Smooth muscle cell (in vitro differentiated cells): ENCODE results near the gene APOA4. TPM values are rescaled to one million over a fixed set of nuclear protein-coding genes. Genes with fewer than 3 reads are reported as not detected.

ENCODE experiments used
- DNase-seq: peaks from one replicate; lab custom pipeline; 2025; ENCODE audit not compliant: unreplicated experiment; lab: John Stamatoyannopoulos, UW
- H2AFZ ChIP-seq: fragments of 200-600 bp; sonication (generic); 2 replicates; pipeline ENCODE4 v1.6.0; 2016; ENCODE audit warnings: antibody characterized with exemption, low read depth, mild to moderate bottlenecking
- H3F3A ChIP-seq: fragments of 200-600 bp; sonication (generic); 2 replicates; pipeline ENCODE4 v1.6.0; 2017; ENCODE audit warnings: antibody characterized with exemption, low read depth
- H3K27ac ChIP-seq: fragments of 200-600 bp; sonication (generic); 2 replicates; pipeline ENCODE4 v1.5.1; 2016; ENCODE audit warnings: low read depth, mild to moderate bottlenecking
- H3K27me3 ChIP-seq: fragments of 200-600 bp; sonication (generic); 2 replicates; pipeline ENCODE4 v1.6.1; 2016; ENCODE audit warnings: low read depth, mild to moderate bottlenecking
- H3K36me3 ChIP-seq: fragments of 200-600 bp; sonication (generic); 2 replicates; pipeline ENCODE4 v1.5.1; 2016; ENCODE audit warnings: low read depth
- H3K4me1 ChIP-seq: fragments of 200-600 bp; sonication (generic); 2 replicates; pipeline ENCODE4 v1.5.1; 2016; ENCODE audit warnings: low read depth
- H3K4me2 ChIP-seq: fragments of 200-600 bp; sonication (generic); 2 replicates; pipeline ENCODE4 v1.6.0; 2016; ENCODE audit warnings: mild to moderate bottlenecking
- H3K4me3 ChIP-seq: fragments of 200-600 bp; sonication (generic); 2 replicates; pipeline ENCODE4 v1.5.1; 2016; ENCODE audit warnings: mild to moderate bottlenecking
- H3K79me2 ChIP-seq: fragments of 200-600 bp; sonication (generic); 2 replicates; pipeline ENCODE4 v1.6.0; 2016; ENCODE audit warnings: low read depth, mild to moderate bottlenecking
- H3K9ac ChIP-seq: fragments of 200-600 bp; sonication (generic); 2 replicates; pipeline ENCODE4 v1.6.0; 2016; ENCODE audit warnings: low read depth
- H3K9me3 ChIP-seq: fragments of 200-600 bp; sonication (generic); replicated peaks from 2 replicates; pipeline ENCODE4 v1.5.1; 2016; ENCODE audit warnings: low read depth
- H4K20me1 ChIP-seq: fragments of 200-600 bp; sonication (generic); 2 replicates; pipeline ENCODE4 v1.6.0; 2016; ENCODE audit warnings: low read depth
- CTCF ChIP-seq: fragments of 200-600 bp; sonication (generic); IDR thresholded peaks from 2 replicates; pipeline ENCODE4 v1.5.1; 2017; ENCODE audit warnings: borderline replicate concordance, mild to moderate bottlenecking, antibody characterized with exemption; ENCODE audit not compliant: insufficient read depth, poor library complexity, severe bottlenecking
- WGBS: methylation state at CpG from one replicate; pipeline ENCODE4 v1.1.7; 2016; ENCODE audit warnings: low lambda C conversion rate; 5-methylcytosine and 5-hydroxymethylcytosine counted together
- polyA plus RNA-seq: library from polyadenylated mRNA; unstranded; fragments of >200 nt; fragmentation: Nextera tagmentation; extraction: Ambion mirVana; gene quantifications from 2 replicates; pipeline ENCODE4 v1.2.1, GENCODE V29; 2016
- total RNA-seq: library from RNA; depleted of rRNA; stranded (reverse); fragments of >200 nt; gene quantifications from 2 replicates; pipeline ENCODE4 v1.2.3, GENCODE V29; 2014

APOA4 gene
- total and polyA plus RNA-seq, 2 experiments from 2014 or later, result 0.15 TPM; not detected in 1

GRCh38 chr11:116860303-116860702, 37.2 kb upstream of the APOA4 start:
- no peak for DNase-seq
- Histone ChIP-seq H3K27ac (no peak overlapping the region), H3K79me2 (no peaks in the 10 kb centered on the region), H3K9me3 (no peaks in the 10 kb centered on the region), H3K27me3 (no peaks in the 10 kb centered on the region), H3K4me2 (no peak overlapping the region), H3K36me3 (peaks cover 5% of the 10 kb centered on the region), H2AFZ (no peak overlapping the region), H4K20me1 (no peaks in the 10 kb centered on the region), H3F3A (no peaks in the 10 kb centered on the region), H3K9ac (no peak overlapping the region), H3K4me1 (no peaks in the 10 kb centered on the region), H3K4me3 (no peak overlapping the region)
- no peak for TF ChIP-seq CTCF
- 87% methylated on average over 6 of the region's 6 CpGs for WGBS

- peaks cover 5% of the 10 kb centered on the region for H3K36me3 ChIP-seq
- no peak for DNase-seq
- WGBS, result 96% methylated on average over 8 of the region's 8 CpGs
These were observed 36.1 kb upstream of the APOA4 start for GRCh38 chr11:116859175-116859574.

GRCh38 chr11:116857936-116858335, 34.8 kb upstream of the APOA4 start:
- peaks cover 5% of the 10 kb centered on the region for H3K36me3 ChIP-seq
- DNase-seq, result no peak
- no peak overlapping the region for H2AFZ ChIP-seq
- H3K4me1 ChIP-seq, result no peaks in the 10 kb centered on the region
- no peak overlapping the region for H3K4me3 ChIP-seq
- no peaks in the 10 kb centered on the region for H3F3A ChIP-seq
- no peak overlapping the region for H3K9ac ChIP-seq
- H4K20me1 ChIP-seq, result no peaks in the 10 kb centered on the region
- H3K79me2 ChIP-seq, result no peaks in the 10 kb centered on the region
- no peak overlapping the region for H3K4me2 ChIP-seq
- H3K27ac ChIP-seq, result no peak overlapping the region
- no peaks in the 10 kb centered on the region for H3K9me3 ChIP-seq
- no peak for TF ChIP-seq CTCF
- H3K27me3 ChIP-seq, result no peaks in the 10 kb centered on the region
- WGBS, result 44% methylated on average over 7 of the region's 7 CpGs

More at GRCh38 chr11:116859175-116859574, 36.1 kb upstream of the APOA4 start:
- Histone ChIP-seq H3F3A (no peaks in the 10 kb centered on the region), H3K4me2 (no peak overlapping the region), H3K4me3 (no peak overlapping the region), H3K4me1 (no peaks in the 10 kb centered on the region), H3K27ac (no peak overlapping the region), H3K9me3 (no peaks in the 10 kb centered on the region), H2AFZ (no peak overlapping the region), H3K9ac (no peak overlapping the region), H4K20me1 (no peaks in the 10 kb centered on the region), H3K27me3 (no peaks in the 10 kb centered on the region), H3K79me2 (no peaks in the 10 kb centered on the region)
- no peak for TF ChIP-seq CTCF

DNA sequence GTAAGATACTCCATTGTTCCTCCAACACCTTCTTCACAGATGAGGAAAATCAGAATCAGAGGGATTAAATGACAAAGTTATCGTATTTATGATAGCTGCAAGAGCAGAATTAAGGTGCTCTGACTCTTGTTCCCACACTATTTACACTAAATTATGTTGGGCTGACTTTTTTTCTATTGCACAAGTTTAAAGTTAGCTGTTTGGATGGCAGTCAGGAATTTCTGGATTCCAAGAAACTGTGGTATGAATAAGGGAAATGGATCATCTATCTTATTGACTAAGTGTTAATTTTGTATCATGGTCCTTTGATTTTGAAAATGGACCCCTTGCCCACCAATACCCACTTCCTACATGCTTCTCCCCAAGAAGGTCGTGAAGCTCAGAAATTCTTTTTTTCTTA, 34.2 kb upstream of the APOA4 start:
- H3F3A ChIP-seq, result no peaks in the 10 kb centered on the region
- no peaks in the 10 kb centered on the region for H3K9me3 ChIP-seq
- no peak for TF ChIP-seq CTCF
- H3K27ac ChIP-seq, result no peak overlapping the region
- H3K27me3 ChIP-seq, result no peaks in the 10 kb centered on the region
- peaks cover under 1% of the 10 kb centered on the region for H4K20me1 ChIP-seq
- H3K9ac ChIP-seq, result no peak overlapping the region
- peaks cover 5% of the 10 kb centered on the region for H3K36me3 ChIP-seq
- no peak for DNase-seq
- H3K4me1 ChIP-seq, result no peaks in the 10 kb centered on the region
- WGBS, result 85% methylated on average over 2 of the region's 2 CpGs
- H3K79me2 ChIP-seq, result no peaks in the 10 kb centered on the region
- H3K4me2 ChIP-seq, result no peak overlapping the region
- H3K4me3 ChIP-seq, result no peak overlapping the region
- no peak overlapping the region for H2AFZ ChIP-seq
